Islet of Langerhans (tissue), 1 donor: ENCODE data around the gene RAB3C.
"Not testable (repeated sequence)": the region's sequence is repeated elsewhere in the genome, so short reads cannot be mapped to it uniquely, and the experiment has no call there.

ENCODE experiments used
- FAIRE-seq: peaks from one replicate; lab custom pipeline; 2011; peaks lifted over from hg19 to GRCh38; lab: Jason Lieb, UNC

The RAB3C gene, protein sequence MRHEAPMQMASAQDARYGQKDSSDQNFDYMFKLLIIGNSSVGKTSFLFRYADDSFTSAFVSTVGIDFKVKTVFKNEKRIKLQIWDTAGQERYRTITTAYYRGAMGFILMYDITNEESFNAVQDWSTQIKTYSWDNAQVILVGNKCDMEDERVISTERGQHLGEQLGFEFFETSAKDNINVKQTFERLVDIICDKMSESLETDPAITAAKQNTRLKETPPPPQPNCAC

DNA sequence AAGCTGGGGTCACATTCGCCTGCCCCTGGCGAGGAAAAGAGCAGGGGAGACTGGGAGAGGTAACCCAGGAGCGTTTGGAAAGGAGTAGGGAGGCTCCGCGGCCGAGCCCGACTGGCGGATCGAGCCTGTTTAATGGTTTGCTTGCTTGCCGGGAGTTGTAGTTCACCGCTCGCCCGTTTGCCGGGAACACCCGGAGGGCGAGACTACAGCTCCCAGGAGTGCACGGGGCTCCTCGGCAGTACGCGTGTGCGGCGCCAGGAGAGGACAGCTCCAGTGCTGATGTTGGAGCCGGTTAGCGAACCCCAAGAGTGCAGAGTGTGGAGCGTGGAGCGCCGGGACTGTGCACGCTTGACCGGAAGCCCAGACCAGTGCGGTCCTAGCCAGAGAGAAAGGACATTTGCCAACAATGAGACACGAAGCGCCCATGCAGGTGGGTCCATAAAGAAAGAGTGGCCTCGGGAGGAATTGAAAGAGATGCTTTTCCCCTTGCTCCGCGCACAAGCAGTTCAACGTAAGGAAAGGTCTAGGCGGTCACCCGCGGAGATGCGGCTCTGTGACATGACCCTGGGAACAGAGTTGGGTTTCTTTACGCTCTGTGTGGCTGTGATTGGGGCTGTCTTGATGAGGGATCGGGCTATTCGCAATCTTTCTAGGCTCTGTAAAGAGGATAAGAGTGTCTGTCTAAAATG lies at the start of gene RAB3C:
Gene RAB3C (plus strand): TSS at position 273 of the 689 bp plus-strand sequence. CDS start 134 bp downstream, at position 407.
- FAIRE-seq = peak; percentile 92

DNA sequence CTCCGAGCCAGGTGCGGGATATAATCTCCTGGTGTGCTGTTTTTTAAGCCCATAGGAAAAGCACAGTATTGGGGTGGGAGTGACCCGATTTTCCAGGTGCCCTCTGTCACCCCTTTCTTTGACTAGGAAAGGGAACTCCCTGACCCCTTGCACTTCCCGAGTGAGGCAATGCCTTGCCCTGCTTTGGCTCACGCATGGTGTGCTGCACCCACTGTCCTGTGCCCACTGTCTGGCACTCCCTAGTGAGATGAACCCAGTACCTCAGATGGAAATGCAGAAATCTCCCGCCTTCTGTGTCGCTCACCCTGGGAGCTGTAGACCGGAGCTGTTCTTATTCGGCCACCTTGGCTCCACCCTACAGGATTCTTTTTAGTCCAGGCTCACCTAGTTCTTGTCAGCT lies 40.9 kb upstream of the RAB3C start:
- not testable (repeated sequence) for FAIRE-seq

DNA sequence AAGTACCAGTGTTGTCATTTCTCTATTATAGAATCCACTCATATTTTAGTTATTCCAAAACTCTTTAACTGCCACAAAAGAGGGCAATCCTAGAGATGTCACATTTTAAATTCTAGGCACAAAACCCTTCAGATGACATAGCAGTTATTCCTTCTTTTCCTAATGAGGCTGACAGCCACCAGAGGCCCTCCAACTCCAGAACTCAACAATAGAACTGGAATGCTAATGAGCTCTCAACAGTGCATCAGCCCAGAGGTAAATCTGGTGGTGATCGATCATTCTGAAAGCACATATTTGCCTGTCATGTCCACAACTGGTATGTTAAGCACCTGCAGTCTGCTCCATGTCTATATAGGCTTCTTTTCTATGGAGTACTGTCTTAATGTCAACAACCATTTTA lies 40.2 kb upstream of the RAB3C start:
- FAIRE-seq = no peak

DNA sequence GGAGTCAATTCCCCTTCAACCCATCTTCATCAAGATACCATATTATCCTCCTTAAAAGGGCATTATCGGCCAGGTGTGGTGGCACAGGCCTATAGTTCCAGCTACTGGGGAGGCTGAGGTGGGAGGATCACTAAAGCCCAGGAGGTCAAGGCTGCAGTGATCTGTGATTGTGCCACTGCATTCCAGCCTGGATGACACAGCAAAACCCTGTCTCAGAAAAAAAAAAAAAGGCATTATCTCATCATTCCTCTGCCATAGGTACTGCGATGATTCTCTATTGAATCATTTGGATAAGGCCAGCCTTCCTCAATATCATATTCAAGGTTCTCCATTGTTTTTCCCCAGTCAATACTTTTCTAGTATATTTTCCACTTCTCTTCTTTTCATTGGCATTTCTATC lies 39.2 kb upstream of the RAB3C start:
- FAIRE-seq = no peak

DNA sequence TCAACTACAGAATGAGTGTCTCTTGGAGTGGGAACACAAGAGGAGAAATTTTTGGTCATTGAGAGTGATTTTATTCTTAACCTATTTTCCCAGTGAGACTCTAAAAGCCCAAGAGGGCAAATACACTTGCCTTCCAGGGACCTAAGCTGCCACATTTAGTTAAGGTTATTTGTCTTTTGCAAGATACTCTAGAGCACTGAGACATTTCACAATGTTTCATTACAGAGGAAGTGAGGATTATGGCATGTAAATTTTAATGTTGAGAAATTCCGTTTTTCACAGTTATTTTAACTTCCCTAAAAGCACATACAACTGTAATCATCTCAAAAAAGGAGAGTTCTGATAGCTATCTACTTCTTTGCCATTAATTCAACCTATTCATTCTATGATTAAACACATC lies 38.7 kb upstream of the RAB3C start:
- FAIRE-seq = no peak

DNA sequence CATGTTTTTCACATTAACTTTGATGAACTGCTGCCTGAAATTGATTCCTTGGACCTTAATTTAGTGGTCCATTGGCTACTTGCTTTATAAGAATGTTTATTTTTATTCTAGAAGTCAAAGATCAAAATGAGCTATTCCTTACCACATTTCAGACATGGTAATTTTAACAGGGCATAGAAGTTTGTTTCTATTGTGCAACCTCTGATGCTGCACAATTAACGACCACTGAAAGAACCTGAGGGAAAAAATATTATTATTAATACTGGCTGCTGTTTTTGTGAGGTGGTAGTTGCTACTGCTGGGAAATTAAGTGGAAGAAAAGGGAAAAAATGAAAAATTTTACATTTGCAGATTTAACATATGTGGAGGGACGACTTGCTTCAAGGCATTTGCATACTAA lies 37.9 kb upstream of the RAB3C start:
- FAIRE-seq = no peak

DNA sequence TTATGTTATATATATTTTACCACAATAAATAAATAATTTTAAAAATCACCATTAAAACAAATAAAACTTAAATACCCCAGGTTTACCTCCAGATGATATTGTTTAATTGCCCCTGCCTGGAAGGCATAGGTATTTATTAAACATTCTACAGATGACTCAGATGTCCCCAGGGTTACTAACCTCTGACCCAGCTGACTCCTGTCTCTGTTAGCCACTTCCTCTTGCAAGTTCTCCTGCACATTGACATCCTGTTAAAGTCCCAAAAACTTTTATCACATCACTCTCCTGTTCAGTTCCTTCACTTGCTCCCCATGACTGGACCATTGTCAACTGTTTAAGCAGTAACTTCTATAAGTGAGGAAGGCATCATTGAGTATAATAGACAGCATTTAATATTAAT lies 37.0 kb upstream of the RAB3C start:
- FAIRE-seq = no peak

DNA sequence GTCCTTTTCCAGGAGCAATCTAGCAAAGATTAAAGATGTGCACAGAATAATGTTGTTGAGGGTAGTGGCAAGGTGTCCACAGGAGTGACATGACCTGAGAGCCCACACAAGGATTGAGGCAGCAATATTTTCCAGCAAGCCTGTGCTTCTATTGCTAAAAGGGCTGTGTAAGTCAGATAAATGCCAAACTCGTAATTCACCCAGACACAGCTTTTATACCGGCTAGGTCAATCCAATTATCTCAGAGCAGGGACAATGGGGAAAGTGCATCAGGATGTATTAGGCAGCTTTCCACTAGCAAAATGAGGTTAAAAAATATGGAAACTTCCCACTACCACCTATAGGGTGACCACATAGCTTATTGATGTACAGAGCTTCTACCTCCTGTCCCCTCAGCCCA lies 34.8 kb upstream of the RAB3C start:
- FAIRE-seq = no peak

DNA sequence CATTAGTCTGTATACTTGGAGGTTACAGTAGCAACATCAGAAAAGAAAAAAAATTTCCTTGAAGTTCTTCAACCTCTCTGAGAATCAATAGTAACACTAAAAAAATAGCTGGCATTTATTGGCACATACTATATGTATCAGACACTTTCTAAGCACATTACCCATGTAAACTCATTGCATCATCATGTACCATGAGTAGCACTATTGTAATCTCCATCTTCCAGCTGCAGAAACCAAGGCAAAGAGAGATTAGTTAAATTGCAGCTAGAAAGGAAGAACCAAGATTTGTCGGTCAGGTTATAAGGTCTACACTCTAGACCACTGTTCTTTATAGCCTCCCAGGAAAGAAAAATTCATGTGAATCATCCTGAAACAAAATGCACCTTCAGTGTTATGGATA lies 31.4 kb upstream of the RAB3C start:
- no peak for FAIRE-seq

DNA sequence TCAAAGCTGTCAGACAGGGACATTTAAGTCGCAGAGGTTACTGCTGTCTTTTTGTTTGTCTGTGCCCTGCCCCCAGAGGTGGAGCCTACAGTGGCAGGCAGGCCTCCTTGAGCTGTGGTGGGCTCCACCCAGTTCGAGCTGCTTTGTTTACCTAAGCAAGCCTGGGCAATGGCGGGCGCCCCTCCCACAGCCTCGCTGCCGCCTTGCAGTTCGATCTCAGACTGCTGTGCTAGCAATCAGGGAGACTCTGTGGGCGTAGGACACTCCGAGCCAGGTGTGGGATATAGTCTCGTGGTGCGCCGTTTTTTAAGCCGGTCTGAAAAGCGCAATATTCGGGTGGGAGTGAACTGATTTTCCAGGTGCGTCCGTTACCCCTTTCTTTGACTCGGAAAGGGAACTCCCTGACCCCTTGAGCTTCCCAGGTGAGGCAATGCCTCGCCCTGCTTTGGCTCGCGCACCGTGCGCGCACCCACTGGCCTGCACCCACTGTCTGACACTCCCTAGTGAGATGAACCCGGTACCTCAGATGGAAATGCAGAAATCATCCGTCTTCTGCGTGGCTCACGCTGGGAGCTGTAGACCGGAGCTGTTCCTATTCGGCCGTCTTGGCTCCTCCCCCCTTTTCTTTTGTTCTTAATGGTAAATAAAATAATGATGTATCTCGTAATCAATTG lies 25.1 kb upstream of the RAB3C start:
- FAIRE-seq = not testable (repeated sequence)

DNA sequence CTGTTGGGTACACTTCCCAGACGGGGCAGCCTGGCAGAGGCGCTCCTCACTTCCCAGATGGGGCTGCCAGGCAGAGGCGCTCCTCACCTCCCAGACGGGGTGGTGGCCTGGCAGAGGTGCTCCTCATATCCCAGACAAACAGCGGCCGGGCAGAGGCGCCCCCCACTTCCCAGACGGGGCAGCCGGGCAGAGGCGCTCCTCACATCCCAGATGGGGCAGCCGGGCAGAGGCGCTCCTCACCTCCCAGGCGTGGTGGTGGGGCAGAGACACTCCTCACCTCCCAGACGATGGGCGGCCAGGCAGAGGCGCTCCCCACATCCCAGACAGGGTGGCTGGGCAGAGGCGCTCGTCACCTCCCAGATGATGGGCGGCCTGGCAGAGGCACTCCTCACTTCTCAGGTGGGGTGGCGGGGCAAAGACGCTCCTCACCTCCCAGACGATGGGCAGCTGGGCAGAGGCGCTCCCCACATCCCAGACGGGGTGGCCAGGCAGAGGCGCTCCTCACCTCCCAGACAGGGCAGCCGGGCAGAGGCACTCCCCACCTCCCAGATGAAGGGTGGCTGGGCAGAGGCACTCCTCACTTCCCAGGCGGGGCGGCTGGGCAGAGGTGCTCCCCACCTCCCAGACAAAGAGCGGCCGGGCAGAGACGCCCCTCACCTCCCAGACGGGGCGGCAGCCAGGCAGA lies 19.7 kb upstream of the RAB3C start:
- FAIRE-seq = not testable (repeated sequence)

DNA sequence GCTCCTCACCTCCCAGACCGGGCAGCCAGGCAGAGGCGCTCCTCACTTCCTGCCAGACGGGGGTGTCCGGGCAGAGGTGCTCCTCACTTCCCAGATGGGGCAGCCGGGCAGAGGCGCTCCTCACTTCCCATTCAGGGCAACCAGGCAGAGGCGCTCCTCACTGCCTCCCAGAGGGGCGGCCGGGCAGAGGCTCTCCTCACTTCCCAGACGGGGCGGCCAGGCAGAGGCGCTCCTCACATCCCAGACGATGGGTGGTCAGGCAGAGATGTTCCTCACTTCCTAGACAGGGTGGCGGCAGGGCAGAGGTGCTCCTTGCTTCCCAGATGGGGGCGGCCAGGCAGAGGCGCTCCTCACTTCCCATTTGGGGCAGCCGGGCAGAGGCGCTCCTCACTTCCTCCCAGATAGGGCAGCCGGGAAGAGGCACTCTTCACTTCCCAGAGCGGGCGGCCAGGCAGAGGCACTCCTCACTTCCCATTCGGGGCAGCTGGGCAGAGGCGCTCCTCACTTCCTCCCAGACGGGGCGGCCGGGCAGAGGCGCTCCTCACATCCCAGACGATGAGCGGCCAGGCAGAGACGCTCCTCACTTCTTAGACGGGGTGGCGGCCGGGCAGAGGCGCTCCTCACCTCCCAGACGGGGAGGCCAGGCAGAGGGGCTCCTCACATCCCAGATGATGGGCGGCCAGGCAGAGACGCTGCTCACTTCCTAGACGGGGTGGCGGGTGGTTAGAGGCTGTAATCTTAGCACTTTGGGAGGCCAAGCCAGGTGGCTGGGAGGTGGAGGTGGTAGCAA lies 18.6 kb upstream of the RAB3C start:
- not testable (repeated sequence) for FAIRE-seq

DNA sequence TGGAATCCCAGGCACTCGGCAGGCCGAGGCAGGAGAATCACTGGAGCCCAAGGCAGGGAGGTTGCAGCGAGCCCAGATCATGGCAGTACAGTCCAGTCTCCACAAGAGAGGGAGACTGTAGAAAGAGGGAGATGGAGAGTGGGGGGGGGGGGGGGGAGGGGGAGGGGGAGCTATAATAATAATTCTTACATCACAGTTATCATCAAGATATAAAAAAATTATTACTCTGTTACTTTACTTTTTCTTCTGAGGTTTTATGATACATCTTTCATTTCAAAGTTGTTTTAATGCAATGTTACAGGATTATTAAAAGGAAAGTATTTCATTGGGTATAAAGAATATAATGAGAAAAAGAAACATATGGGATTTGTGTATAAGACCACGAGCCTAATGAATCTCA lies 17.8 kb upstream of the RAB3C start:
- FAIRE-seq = no peak

DNA sequence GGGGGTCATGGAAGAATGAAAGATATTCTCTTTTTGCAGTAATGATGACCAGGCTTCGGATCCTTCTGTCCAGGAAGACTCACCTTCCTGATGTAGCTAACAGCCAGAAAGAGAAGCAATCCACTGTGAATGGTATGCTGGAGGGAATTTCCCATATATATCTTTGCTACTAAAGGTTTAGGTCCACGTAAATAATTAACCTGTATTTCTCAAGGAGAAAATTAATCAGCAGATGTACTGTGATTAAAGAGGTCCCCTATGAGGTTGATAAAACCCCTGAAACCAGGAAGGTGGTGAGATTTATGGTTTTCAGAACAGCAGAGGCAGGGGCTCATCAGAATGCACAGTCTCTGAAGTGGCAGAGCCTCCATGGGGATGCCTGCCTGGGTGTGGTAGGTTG lies 11.4 kb upstream of the RAB3C start:
- no peak for FAIRE-seq

DNA sequence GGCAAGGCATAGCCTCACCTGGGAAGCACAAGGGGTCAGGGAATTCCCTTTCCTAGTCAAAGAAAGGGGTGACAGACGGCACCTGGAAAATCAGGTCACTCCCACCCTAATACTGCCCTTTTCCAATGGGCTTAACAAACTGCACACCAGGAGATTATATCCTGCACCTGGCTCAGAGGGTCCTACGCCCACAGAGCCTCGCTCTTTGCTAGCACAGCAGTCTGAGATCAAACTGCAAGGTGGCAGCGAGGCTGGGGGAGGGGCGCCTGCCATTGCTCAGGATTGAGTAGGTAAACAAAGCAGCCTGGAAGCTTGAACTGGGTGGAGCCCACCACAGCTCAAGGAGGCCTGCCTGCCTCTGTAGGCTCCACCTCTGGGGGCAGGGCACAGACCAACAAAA lies 9.9 kb upstream of the RAB3C start:
- not testable (repeated sequence) for FAIRE-seq

DNA sequence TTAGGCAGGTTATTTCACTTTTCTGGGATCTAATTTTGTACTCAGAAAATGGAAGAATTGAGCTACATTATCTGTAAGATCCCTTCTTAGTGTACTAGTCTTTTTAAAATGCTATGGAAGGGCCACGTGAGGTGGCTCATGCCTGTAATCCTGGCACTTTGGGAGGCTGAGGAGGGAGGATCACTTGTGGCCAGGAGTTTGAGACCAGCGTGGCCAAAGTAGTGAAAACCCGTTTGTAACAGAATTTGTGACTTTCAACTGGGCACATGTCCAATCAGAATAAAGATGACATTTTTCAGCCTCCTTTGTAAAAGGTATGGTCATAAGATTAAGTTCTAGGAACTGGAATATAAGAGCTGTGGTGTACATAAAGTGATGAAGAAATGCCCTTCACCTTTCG lies 3.1 kb upstream of the RAB3C start:
- FAIRE-seq = no peak

DNA sequence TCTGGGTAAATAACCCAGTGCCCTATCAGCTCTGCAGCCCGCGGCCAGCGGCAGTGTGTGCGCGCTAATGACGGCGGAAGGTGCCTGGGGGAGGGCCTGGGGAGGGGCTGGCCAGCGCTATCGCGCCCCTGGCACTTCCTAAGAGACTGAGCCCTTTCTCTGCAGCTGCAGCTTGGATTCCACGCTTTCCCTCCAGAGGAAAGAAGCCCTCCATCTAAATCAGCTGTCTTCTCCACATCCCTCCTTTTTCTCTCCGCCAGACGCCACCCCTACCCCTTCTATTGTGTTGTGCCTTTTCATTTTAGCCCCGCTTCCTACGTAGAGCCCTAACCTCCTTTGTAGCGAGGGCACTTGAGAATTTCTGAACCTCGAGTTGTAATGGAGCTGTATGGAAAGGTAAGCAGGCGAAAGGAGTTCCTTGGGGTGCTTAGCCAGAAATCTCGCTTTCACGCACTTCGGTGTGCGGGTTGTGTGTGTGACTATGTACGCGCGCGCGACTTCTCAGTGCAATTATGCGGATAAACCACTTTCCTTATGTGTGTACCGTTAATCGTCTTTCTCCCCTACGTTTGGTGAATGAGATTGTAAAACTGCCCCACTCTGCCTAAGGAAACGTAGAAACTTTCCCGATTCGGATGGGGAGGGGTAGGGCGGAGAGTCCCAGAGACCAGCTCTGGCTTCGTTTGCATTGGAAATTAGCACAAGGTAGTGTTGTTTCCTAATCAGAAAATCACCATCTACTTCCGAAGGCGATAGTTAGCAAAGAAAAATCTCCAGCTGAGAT lies 664 bp upstream of the RAB3C start:
- no peak for FAIRE-seq

DNA sequence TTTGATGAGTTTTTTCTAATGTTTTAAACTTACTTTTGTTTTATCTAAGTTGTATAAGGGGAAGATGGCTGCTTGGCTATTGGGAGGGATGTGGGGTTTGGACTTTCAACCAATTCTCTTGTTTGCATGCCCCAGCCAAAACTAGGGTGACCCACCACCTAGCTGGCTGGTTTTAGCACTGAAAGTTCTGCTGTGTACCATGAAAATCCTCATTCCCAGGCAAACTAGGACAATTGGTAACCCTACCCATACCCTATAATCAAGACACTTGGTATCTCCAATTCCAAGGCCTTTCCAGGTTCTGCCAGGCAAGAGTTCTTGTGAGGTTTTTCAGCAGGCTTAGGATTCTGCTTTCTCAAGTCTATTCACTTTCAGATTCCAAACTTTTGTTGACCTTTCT lies 13.1 kb downstream of the RAB3C start:
- no peak for FAIRE-seq

DNA sequence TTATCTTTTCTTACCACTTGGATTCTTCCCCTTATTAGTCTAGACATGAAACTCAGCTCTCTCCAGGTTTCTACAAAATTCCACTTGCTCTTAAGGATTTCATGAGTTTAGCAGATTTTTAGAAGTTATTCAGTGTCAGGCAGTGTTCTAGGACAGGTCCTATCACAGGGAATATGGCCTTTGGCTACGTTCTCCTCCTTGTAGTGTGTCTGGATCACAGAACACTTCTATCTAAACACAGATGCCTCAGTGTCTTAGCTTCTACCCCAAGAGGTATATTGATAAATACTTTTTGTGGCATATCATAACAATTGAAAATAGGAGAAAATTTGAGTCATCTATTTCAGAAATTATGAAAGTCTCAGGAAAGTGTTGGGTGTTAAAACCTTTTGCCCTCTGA lies 15.6 kb downstream of the RAB3C start:
- no peak for FAIRE-seq

DNA sequence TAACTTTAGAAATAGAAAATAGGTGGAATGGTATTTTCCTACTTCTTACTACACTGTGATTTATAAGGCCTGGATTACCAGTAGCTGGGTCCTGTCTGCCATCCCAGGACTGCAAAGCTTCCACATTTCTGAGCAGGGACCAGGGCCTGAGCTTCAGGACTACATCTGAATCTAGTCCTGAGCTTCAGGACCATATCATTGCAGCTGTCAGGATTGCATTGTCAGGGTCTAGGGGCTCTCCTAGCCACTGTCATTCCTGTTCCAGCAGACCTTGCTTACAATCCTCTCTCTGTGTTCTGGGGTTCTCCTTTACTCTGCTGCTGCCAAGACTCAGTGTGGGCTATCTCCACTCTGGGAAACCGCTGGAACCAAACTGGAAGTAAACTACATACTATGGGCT lies 16.3 kb downstream of the RAB3C start:
- FAIRE-seq = no peak

DNA sequence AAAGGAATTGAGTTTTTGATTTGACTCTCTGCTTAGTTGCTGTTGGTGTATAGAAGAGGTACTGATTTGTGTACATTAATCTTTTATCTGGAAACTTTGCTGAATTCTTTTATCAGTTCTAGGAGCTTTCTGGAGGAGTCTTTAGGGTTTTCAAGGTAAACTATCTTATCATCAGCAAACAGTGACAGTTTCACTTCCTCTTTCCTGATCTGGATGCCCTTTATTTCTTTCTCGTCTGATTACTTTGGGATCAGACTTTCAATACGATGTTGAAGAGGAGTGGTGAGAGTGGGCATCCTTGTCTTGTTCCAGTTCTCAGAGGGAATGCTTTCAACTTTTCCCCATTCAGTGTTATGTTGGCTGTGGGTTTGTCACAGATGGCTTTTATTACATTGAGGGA lies 17.7 kb downstream of the RAB3C start:
- FAIRE-seq = not testable (repeated sequence)
